GM15510 (cell line): ENCODE data around the gene EPN1.

ENCODE experiments used
- POLR2A ChIP-seq: IDR thresholded peaks from 3 replicates; pipeline ENCODE4 v1.6.1; 2011; ENCODE audit warnings: borderline replicate concordance; ENCODE audit not compliant: insufficient read length; ENCODE audit errors: extremely low read depth

EPN1 gene

GRCh38 chr19:55643003-55643886 lies 31.8 kb upstream of the EPN1 start, which contains the start of gene ZNF581:
Gene ZNF581 (plus strand): TSS chr19:55643649. CDS start chr19:55644572, 923 bp downstream.
- TF ChIP-seq POLR2A, result peak; percentile 47

- TF ChIP-seq POLR2A, result no peak
These were observed 31.2 kb upstream of the EPN1 start for GRCh38 chr19:55643887-55644176.

DNA sequence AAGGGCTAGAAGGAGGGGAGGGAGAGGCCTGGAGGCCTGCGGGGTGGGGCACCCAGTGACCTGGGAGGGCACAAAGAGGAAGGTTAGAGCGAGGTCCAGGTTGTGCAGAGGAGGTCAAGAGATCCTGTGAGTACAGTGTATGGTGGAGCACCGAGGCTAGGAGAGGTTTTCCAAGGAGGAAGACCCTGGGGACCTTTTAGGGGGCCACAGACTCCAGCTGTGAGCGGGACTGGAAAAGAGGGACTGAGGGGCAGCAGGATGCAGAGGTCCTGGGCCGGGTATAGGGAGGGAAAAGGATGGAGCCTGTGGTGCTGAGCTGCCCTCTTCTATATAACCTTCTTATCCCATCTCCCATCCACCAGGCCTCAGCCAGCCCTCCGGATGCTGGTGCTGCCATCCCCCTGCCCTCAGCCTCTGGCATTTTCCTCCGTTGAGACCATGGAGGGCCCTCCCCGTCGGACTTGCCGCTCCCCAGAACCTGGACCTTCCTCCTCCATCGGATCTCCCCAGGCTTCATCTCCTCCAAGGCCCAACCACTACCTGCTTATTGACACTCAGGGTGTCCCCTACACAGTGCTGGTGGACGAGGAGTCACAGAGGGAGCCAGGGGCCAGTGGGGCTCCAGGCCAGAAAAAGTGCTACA lies 30.7 kb upstream of the EPN1 start:
- no peak for TF ChIP-seq POLR2A

- TF ChIP-seq POLR2A, result no peak
These were observed 30.0 kb upstream of the EPN1 start for GRCh38 chr19:55644842-55645511.

- TF ChIP-seq POLR2A, result no peak
These were observed 29.5 kb upstream of the EPN1 start for GRCh38 chr19:55645512-55645881.

- no peak for TF ChIP-seq POLR2A
These were observed 27.9 kb upstream of the EPN1 start for GRCh38 chr19:55646889-55647731.

DNA sequence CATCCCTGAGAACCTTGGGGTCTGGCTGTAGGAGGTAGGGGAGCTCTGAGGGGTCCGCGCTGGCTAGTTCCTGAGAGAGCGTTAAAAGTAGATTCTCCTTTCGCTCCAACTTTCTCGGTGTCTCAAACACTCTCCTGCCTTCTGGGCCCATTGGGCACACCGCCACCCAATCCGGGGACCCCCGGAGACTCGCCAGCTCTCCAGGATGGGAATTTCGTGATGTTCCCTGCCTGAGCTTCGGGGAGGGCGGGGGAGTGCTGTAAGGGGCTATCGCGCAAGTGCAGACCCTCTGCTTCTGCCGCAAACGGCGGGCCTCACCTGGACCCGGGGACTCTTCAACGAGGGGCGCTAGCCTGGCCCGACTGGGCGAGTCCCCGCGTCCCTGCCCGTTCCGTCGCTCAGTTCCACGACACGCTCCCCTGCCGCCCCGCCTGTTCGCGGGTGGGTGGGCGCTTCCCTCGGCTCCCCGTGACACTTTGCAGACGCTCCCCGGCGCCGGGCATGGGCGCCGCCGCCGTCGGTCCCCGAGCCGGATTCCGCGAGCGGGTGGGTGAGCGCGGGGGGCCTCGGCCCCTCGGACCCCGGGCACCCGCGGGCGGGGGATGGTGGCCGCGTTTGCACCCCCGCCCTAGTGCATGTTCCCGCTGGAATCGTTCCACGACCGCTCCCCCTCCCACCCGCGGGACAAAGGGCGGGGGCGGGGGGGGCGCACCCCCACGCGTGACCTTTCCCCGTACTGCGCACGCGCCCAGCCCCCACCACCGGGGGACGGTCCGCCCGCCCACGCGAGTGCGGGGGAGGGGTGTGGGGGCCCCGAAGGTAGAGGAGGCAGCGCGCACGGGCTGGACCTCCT lies 27.1 kb upstream of the EPN1 start, which contains the start of gene CCDC106:
TSS of gene CCDC106 (plus strand) at position 481 of the 853 bp plus-strand sequence. CDS start 835 bp downstream, outside the sequence.
- TF ChIP-seq POLR2A, result peak; percentile 31

GRCh38 chr19:55648585-55649267 lies 26.3 kb upstream of the EPN1 start:
- TF ChIP-seq POLR2A, result no peak

GRCh38 chr19:55649268-55650125 lies 25.5 kb upstream of the EPN1 start:
- TF ChIP-seq POLR2A, result no peak

GRCh38 chr19:55650126-55650557 lies 24.9 kb upstream of the EPN1 start:
- no peak for TF ChIP-seq POLR2A

- TF ChIP-seq POLR2A, result no peak
These were observed 24.3 kb upstream of the EPN1 start for GRCh38 chr19:55650602-55651230.

DNA sequence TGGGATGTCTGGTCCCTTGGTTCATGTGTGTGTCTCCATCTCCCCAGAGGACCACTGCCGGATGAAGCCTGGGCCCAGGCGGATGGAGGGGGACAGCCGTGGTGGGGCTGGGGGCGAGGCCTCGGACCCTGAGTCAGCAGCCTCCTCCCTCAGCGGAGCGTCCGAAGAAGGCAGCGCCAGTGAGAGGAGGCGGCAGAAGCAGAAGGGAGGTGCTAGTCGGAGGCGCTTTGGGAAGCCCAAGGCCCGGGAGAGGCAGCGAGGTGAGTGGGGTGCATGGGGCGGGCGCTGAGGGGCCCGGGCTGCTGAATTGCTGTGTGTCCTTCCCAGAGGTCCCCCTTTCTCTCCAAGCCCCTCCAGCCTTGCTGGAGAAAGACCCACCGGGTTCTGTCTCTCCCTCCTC lies 23.8 kb upstream of the EPN1 start:
- TF ChIP-seq POLR2A, result no peak
